HL-60 (cell line): Measurements from ENCODE around the gene CRIM1.

Source experiments
- DNase-seq, 2 experiments: peaks; one replicate each; pipeline ENCODE4 v3.0.0-alpha.2; 2010 to 2020; ENCODE audit warnings: low read depth in 1 of 2, low spot score in 1 of 2
- H3K27ac ChIP-seq: fragments of 250-450 bp; sonication (Bioruptor Pico); replicated peaks from 2 replicates; pipeline ENCODE4 v1.5.1; 2020; ENCODE audit warnings: mild to moderate bottlenecking, moderate library complexity
- H3K27me3 ChIP-seq: fragments of 250-450 bp; sonication (Bioruptor Pico); 2 replicates; pipeline ENCODE4 v1.5.1; 2021; ENCODE audit warnings: mild to moderate bottlenecking, moderate library complexity; ENCODE audit not compliant: insufficient read depth, poor library complexity, severe bottlenecking
- H3K4me3 ChIP-seq: replicated peaks from 2 replicates; pipeline ENCODE4 v1.5.1; 2011; ENCODE audit warnings: mild to moderate bottlenecking, control low read depth, low read length; ENCODE audit not compliant: insufficient read depth
- CTCF ChIP-seq: IDR thresholded peaks from one replicate; pipeline ENCODE4 v1.5.1; 2011; ENCODE audit warnings: low read length, control low read depth, inconsistent platforms; ENCODE audit not compliant: insufficient read depth
- GABPA ChIP-seq: IDR thresholded peaks from 2 replicates; pipeline ENCODE4 v1.6.1; 2012; ENCODE audit warnings: low read depth
- POLR2AphosphoS5 ChIP-seq: IDR thresholded peaks from 2 replicates; pipeline ENCODE4 v1.6.1; 2012; ENCODE audit warnings: low read depth
- SPI1 ChIP-seq: IDR thresholded peaks from 2 replicates; pipeline ENCODE4 v1.6.1; 2012; ENCODE audit warnings: low read depth, mild to moderate bottlenecking, borderline replicate concordance
- TF ChIP-seq, protein P1 (sequence below): IDR thresholded peaks from 2 replicates; pipeline ENCODE4 v1.6.1; 2012; ENCODE audit warnings: low read depth; ENCODE audit not compliant: insufficient replicate concordance

CRIM1 gene

GRCh38 chr2:36421379-36421778, 65.8 kb downstream of the CRIM1 start:
- TF ChIP-seq GABPA (no peak), POLR2AphosphoS5 (no peak), SPI1 (no peak), CTCF (no peak)
- TF ChIP-seq, protein P1, sequence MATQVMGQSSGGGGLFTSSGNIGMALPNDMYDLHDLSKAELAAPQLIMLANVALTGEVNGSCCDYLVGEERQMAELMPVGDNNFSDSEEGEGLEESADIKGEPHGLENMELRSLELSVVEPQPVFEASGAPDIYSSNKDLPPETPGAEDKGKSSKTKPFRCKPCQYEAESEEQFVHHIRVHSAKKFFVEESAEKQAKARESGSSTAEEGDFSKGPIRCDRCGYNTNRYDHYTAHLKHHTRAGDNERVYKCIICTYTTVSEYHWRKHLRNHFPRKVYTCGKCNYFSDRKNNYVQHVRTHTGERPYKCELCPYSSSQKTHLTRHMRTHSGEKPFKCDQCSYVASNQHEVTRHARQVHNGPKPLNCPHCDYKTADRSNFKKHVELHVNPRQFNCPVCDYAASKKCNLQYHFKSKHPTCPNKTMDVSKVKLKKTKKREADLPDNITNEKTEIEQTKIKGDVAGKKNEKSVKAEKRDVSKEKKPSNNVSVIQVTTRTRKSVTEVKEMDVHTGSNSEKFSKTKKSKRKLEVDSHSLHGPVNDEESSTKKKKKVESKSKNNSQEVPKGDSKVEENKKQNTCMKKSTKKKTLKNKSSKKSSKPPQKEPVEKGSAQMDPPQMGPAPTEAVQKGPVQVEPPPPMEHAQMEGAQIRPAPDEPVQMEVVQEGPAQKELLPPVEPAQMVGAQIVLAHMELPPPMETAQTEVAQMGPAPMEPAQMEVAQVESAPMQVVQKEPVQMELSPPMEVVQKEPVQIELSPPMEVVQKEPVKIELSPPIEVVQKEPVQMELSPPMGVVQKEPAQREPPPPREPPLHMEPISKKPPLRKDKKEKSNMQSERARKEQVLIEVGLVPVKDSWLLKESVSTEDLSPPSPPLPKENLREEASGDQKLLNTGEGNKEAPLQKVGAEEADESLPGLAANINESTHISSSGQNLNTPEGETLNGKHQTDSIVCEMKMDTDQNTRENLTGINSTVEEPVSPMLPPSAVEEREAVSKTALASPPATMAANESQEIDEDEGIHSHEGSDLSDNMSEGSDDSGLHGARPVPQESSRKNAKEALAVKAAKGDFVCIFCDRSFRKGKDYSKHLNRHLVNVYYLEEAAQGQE, result no peak
- Histone ChIP-seq H3K4me3 (no peak overlapping the region), H3K27ac (no peak overlapping the region), H3K27me3 (no peaks in the 10 kb centered on the region)
- no peak for DNase-seq

DNA sequence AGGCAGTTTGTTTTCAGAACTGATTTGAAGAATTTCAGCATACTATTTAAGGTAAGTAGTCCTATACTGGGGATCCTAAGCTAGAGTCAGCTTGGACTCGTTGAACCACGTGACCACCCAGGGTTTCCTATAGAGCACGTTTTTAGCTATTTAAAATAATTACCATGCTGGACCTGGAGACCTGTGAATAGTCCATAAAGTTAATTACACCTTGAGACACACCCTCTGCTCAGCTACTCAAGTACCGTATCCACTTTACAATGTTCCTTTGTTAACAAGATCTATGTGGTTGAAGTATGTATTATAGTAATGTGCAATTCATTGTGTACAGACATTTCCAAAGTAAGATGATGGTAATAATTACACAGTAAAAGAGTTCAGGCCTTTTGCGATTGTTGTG, 67.6 kb downstream of the CRIM1 start:
- Histone ChIP-seq H3K4me3 (no peak overlapping the region), H3K27ac (no peak overlapping the region)
- DNase-seq, result no peak

GRCh38 chr2:36423619-36424120, 68.1 kb downstream of the CRIM1 start:
- TF ChIP-seq GABPA (no peak), POLR2AphosphoS5 (no peak), SPI1 (no peak), CTCF (no peak)
- TF ChIP-seq, protein P1, result no peak
- Histone ChIP-seq H3K4me3 (no peak overlapping the region), H3K27me3 (no peaks in the 10 kb centered on the region), H3K27ac (no peak overlapping the region)
- no peak for DNase-seq

More for the DNA sequence above, 67.6 kb downstream of the CRIM1 start:
- no peaks in the 10 kb centered on the region for H3K27me3 ChIP-seq
- TF ChIP-seq, protein P1, result no peak
- TF ChIP-seq SPI1, result no peak
- TF ChIP-seq CTCF, result no peak
- no peak for TF ChIP-seq POLR2AphosphoS5
- TF ChIP-seq GABPA, result no peak
